BE2C (cell line): ENCODE measurements around the gene OR5AU1.
"Not testable (repeated sequence)": the region's sequence is repeated elsewhere in the genome, so short reads cannot be mapped to it uniquely, and the experiment has no call there.

Source experiments
- DNase-seq: peaks from one replicate; pipeline ENCODE4 v3.0.0-alpha.2; 2020
- H3K27me3 ChIP-seq: fragments of 250-450 bp; sonication (Bioruptor Pico); 2 replicates; pipeline ENCODE4 v1.5.1; 2020; ENCODE audit warnings: mild to moderate bottlenecking
- H3K36me3 ChIP-seq: fragments of 250-450 bp; sonication (Bioruptor Pico); 2 replicates; pipeline ENCODE4 v1.5.1; 2020; ENCODE audit warnings: mild to moderate bottlenecking
- H3K4me1 ChIP-seq: fragments of 250-450 bp; sonication (Bioruptor Pico); 2 replicates; pipeline ENCODE4 v1.5.1; 2020
- H3K4me3 ChIP-seq: 2 replicates; pipeline ENCODE4 v1.5.1; 2011; ENCODE audit warnings: low read depth, low read length
- H3K9me3 ChIP-seq: fragments of 250-450 bp; sonication (Bioruptor Pico); 2 replicates; pipeline ENCODE4 v1.5.1; 2020
- TF ChIP-seq, protein P1 (sequence below): IDR thresholded peaks from 2 replicates; pipeline ENCODE4 v1.5.1; 2012; ENCODE audit warnings: mild to moderate bottlenecking, low read depth, low read length

The OR5AU1 gene

DNA sequence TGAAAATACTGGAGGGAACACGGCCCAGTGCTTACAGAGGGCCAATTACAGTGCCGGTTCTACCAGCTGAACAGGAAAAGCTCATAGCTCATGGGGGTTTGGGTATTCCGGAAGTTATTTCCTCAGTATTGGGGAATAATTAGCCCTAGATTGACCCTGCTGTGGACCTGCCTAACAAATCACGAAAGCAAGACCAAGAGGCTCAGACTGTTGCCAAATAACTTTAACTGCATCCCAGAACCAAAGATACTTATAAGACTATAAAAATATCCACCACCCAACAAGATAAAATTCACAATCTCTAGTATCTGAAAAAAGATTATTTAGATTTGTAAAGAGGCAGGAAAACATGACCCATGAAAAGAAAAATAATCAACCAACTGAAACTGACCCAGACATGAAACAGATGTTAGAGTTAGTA, 8.0 kb upstream of the OR5AU1 start:
- Histone ChIP-seq H3K36me3 (no peaks in the 10 kb centered on the region), H3K4me3 (no peak overlapping the region), H3K9me3 (no peaks in the 10 kb centered on the region), H3K27me3 (peaks cover 39% of the 10 kb centered on the region), H3K4me1 (no peaks in the 10 kb centered on the region)
- TF ChIP-seq, protein P1, sequence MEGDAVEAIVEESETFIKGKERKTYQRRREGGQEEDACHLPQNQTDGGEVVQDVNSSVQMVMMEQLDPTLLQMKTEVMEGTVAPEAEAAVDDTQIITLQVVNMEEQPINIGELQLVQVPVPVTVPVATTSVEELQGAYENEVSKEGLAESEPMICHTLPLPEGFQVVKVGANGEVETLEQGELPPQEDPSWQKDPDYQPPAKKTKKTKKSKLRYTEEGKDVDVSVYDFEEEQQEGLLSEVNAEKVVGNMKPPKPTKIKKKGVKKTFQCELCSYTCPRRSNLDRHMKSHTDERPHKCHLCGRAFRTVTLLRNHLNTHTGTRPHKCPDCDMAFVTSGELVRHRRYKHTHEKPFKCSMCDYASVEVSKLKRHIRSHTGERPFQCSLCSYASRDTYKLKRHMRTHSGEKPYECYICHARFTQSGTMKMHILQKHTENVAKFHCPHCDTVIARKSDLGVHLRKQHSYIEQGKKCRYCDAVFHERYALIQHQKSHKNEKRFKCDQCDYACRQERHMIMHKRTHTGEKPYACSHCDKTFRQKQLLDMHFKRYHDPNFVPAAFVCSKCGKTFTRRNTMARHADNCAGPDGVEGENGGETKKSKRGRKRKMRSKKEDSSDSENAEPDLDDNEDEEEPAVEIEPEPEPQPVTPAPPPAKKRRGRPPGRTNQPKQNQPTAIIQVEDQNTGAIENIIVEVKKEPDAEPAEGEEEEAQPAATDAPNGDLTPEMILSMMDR: no peak
- no peak for DNase-seq

DNA sequence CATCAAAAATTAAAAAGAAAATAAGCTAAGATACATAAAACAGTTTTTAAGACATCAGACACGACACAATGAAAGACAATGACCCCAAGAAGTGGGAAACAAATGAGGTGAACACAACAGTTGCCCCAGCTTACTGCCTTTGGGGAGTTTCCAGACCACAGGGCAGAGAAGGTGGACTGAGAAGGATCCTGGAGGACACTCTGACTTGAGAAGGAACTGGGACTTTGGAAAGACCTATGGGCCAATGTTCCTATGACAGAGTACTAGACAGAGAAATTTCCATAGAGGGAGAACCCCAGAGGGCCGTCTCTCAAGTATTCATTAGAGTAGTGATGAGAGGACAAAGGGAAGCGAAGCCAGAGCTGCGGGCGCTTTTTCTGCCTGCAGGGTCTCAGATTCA, 6.2 kb upstream of the OR5AU1 start:
- no peak for DNase-seq
- no peaks in the 10 kb centered on the region for H3K9me3 ChIP-seq
- no peak overlapping the region for H3K4me3 ChIP-seq
- H3K4me1 ChIP-seq: no peaks in the 10 kb centered on the region
- H3K27me3 ChIP-seq: peaks cover 32% of the 10 kb centered on the region
- no peaks in the 10 kb centered on the region for H3K36me3 ChIP-seq
- TF ChIP-seq, protein P1: no peak

DNA sequence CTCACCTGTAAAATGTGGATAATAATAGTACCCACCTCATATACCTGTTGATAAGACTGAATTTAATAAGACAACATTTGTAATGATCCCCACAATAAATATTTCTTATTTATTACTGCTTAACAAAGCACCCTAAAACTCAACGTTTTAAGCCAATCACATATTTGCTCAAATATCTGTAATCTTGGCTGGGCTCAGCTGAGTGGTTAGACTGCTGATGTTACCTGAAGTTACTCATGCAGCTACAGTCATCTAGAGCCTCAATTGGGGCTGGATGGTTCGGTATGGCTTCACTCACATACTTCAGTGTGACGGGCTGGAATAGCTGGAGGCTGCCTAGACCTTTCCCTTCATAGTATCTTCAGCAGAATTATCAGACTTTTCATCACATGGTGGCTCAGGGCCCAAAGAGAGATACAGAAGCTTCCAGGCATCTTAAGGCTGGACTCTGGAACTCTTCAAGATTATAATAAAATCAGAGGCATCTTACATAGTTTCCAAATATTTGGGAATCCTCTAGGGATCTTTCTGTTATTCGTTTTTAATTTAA, 4.3 kb upstream of the OR5AU1 start:
- no peak overlapping the region for H3K4me3 ChIP-seq
- DNase-seq: no peak
- no peaks in the 10 kb centered on the region for H3K9me3 ChIP-seq
- H3K4me1 ChIP-seq: no peaks in the 10 kb centered on the region
- no peaks in the 10 kb centered on the region for H3K36me3 ChIP-seq
- TF ChIP-seq, protein P1: no peak
- H3K27me3 ChIP-seq: peaks cover 28% of the 10 kb centered on the region

DNA sequence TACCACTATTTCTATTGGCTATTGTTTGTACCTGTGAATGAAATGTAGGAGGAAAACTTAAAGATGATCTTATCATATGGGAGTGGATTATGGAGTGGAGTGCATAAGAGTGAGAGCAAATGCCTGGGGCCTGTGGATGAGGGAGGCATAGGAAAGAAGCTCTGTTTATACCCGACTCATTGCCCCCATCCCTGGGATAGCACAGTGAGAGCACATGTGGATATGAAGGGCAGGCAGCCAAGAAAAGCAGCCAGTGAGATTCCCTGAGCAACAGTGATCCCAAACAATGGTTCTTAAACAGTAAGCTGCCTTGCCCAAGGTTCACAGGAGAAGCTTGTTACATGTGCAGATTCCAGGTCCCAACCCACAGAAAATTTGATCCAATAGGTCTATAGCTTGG, 2.3 kb upstream of the OR5AU1 start:
- not testable (repeated sequence) for H3K4me3 ChIP-seq, H3K9me3 ChIP-seq, H3K36me3 ChIP-seq, DNase-seq, H3K4me1 ChIP-seq
- peaks cover 33% of the 10 kb centered on the region for H3K27me3 ChIP-seq

DNA sequence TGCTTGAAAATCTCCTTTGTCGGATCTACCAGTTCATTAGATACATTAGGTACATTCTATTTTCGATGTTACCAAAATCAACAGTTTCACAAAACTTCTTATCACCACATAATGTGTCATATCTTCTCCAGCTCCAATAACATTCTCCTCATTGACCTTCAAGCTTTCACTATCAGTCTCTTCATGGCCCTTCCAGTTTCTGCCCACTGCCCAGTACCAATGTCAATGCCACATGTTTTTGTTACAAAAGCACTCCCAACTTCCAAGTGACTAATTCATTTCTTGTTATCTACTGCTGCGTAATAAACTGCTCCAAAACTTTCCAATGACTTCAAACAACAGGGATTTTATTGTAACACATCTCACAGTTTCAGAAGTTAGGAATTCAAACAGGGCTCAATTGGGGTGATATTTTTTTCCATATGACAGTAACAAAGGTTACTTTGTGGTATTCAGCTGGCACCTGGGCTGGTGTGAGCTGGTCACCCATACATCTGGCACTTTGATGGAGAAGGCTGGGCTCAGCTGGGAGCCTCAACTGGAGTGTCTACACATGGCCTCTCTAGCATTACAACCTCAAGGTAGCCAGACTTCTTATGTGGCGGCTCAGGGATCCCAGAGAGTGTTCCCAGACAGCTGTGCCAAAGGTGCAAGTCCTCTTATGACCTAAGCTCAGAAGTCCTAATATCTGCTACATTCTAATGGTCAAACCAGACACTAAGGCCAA, 6.1 kb downstream of the OR5AU1 start:
- H3K4me3 ChIP-seq: no peak overlapping the region
- H3K36me3 ChIP-seq: no peaks in the 10 kb centered on the region
- TF ChIP-seq, protein P1: no peak
- H3K9me3 ChIP-seq: no peaks in the 10 kb centered on the region
- no peaks in the 10 kb centered on the region for H3K4me1 ChIP-seq
- no peak for DNase-seq
- H3K27me3 ChIP-seq: peaks cover 25% of the 10 kb centered on the region

DNA sequence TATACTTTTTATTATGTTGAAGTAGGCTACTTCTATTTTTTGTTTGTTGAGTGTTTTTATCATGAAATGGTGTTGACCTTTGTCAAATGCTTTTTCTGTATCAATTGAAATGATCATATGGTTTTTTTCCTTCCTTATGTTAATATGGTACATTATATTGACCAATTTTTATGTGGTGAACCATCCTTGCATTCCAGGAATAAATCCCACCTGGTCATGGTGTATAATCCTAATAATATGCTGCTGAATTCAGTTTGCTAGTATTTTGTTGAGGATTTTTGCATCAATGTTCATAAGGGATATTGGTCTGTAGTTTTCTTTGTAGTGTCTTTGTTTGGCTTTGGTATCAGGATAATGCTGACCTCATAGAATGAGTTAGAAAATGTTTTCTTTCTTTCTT, 10.4 kb downstream of the OR5AU1 start:
- DNase-seq: no peak
- TF ChIP-seq, protein P1: no peak

More for the DNA sequence above, 10.4 kb downstream of the OR5AU1 start:
- no peak overlapping the region for H3K4me3 ChIP-seq
- no peaks in the 10 kb centered on the region for H3K4me1 ChIP-seq
- H3K9me3 ChIP-seq: no peaks in the 10 kb centered on the region
- peaks cover 24% of the 10 kb centered on the region for H3K27me3 ChIP-seq
- H3K36me3 ChIP-seq: no peaks in the 10 kb centered on the region
